ENCODE measurements around the gene FAM3D. TPM values are rescaled to one million over a fixed set of nuclear protein-coding genes. Genes with fewer than 3 reads are reported as not detected.

Gene FAM3D
- total and polyA plus RNA-seq, 4 donors = 0.09 TPM; not detected in 3

DNA sequence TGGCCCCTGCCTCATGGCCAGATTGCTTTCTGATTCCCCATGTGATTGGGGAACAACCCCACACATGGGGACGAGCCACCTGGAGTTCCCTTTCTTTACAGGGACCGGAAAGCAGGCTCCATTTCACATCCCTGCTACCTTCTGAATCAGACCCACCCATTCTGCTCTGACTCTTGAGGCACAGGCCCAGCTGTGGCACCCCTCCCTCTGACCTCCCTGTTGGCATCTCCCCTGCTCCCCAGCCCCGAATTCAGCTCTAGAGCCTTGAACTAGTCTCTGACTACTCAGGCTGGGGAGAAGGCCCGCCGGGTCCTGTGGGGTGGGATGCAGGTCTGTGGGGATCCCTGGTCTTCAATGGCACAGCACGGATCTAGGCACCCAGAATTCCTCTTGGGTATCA, 12.1 kb downstream of the FAM3D start:
- no peak for DNase-seq (ENCODE audit: low spot score)
- no peaks in the 10 kb centered on the region for H3K9me3 ChIP-seq (ENCODE audit: control insufficient read depth in 4 of 4, low read length in 3 of 4)
- no peak overlapping the region for H3K9ac ChIP-seq (ENCODE audit: low read depth in 1 of 2, low read length in 2 of 2)
- TF ChIP-seq, protein P1, sequence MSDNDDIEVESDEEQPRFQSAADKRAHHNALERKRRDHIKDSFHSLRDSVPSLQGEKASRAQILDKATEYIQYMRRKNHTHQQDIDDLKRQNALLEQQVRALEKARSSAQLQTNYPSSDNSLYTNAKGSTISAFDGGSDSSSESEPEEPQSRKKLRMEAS (IDR thresholded peaks at IDR 0.05) = no peak
- TF ChIP-seq, protein P2, sequence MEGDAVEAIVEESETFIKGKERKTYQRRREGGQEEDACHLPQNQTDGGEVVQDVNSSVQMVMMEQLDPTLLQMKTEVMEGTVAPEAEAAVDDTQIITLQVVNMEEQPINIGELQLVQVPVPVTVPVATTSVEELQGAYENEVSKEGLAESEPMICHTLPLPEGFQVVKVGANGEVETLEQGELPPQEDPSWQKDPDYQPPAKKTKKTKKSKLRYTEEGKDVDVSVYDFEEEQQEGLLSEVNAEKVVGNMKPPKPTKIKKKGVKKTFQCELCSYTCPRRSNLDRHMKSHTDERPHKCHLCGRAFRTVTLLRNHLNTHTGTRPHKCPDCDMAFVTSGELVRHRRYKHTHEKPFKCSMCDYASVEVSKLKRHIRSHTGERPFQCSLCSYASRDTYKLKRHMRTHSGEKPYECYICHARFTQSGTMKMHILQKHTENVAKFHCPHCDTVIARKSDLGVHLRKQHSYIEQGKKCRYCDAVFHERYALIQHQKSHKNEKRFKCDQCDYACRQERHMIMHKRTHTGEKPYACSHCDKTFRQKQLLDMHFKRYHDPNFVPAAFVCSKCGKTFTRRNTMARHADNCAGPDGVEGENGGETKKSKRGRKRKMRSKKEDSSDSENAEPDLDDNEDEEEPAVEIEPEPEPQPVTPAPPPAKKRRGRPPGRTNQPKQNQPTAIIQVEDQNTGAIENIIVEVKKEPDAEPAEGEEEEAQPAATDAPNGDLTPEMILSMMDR (IDR thresholded peaks at IDR 0.05; ENCODE audit: low read depth, low read length, missing input control) = no peak
- TF ChIP-seq GABPA (IDR thresholded peaks at IDR 0.05 in 1 of 2, conservative IDR thresholded peaks at IDR 0.05 in 1 of 2) (no peak), FOXA2 (IDR thresholded peaks at IDR 0.05) (no peak), RXRA (IDR thresholded peaks at IDR 0.05) (no peak), HNF4A (conservative IDR thresholded peaks at IDR 0.05) (no peak), JUND (IDR thresholded peaks at IDR 0.05) (no peak), EGR1 (IDR thresholded peaks at IDR 0.05; ENCODE audit: low read depth in 2 of 2) (no peak)
- TF ChIP-seq, protein P3, sequence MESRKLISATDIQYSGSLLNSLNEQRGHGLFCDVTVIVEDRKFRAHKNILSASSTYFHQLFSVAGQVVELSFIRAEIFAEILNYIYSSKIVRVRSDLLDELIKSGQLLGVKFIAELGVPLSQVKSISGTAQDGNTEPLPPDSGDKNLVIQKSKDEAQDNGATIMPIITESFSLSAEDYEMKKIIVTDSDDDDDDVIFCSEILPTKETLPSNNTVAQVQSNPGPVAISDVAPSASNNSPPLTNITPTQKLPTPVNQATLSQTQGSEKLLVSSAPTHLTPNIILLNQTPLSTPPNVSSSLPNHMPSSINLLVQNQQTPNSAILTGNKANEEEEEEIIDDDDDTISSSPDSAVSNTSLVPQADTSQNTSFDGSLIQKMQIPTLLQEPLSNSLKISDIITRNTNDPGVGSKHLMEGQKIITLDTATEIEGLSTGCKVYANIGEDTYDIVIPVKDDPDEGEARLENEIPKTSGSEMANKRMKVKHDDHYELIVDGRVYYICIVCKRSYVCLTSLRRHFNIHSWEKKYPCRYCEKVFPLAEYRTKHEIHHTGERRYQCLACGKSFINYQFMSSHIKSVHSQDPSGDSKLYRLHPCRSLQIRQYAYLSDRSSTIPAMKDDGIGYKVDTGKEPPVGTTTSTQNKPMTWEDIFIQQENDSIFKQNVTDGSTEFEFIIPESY (IDR thresholded peaks at IDR 0.05) = no peak
- TF ChIP-seq, protein P4, sequence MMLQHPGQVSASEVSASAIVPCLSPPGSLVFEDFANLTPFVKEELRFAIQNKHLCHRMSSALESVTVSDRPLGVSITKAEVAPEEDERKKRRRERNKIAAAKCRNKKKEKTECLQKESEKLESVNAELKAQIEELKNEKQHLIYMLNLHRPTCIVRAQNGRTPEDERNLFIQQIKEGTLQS (IDR thresholded peaks at IDR 0.05) = no peak
- no peak overlapping the region for H3K27ac ChIP-seq (ENCODE audit: low read depth in 1 of 2, low read length in 2 of 2)
- no peaks in the 10 kb centered on the region for H3K4me1 ChIP-seq (ENCODE audit: control insufficient read depth in 4 of 4, insufficient read depth in 4 of 4, low read length in 3 of 4)
- 93% methylated on average over 6 of the region's 6 CpGs for WGBS
- no peak overlapping the region for H3K4me3 ChIP-seq (ENCODE audit: low read depth in 1 of 3, low read length in 3 of 3)
- no peaks in the 10 kb centered on the region for H3K36me3 ChIP-seq (ENCODE audit: control insufficient read depth in 4 of 4, insufficient read depth in 3 of 4, low read depth in 1 of 4, low read length in 3 of 4)
- no peaks in the 10 kb centered on the region for H3K27me3 ChIP-seq (ENCODE audit: control insufficient read depth in 4 of 4, insufficient read depth in 4 of 4, low read length in 3 of 4)

DNA sequence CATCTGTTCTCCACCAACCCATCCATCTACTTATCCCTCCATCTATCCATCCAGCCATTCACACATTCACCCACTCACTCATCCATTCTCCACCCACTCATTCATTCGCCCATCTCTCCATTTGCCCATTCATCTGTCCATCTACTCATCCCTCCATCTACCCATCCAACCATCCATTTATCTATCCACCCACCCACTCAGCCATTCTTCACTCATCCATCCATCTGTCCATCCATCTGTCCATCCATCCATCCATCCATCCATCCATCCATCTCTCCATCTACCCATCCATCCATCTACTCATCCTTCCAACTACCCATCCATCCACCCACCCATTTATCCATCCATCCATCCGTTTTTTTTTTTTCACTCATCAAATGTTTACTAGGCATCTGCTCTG, 13.9 kb downstream of the FAM3D start:
- WGBS = 50% methylated on average over 2 of the region's 2 CpGs
- no peaks in the 10 kb centered on the region for H3K36me3 ChIP-seq (ENCODE audit: control insufficient read depth in 4 of 4, insufficient read depth in 3 of 4, low read depth in 1 of 4, low read length in 3 of 4)

More for the DNA sequence above, 13.9 kb downstream of the FAM3D start:
- Histone ChIP-seq H3K27me3 (ENCODE audit: control insufficient read depth in 4 of 4, insufficient read depth in 4 of 4, low read length in 3 of 4) (no peaks in the 10 kb centered on the region), H3K9ac (ENCODE audit: low read depth in 1 of 2, low read length in 2 of 2) (no peak overlapping the region), H3K27ac (ENCODE audit: low read depth in 1 of 2, low read length in 2 of 2) (no peak overlapping the region), H3K4me1 (ENCODE audit: control insufficient read depth in 4 of 4, insufficient read depth in 4 of 4, low read length in 3 of 4) (no peaks in the 10 kb centered on the region), H3K9me3 (ENCODE audit: control insufficient read depth in 4 of 4, low read length in 3 of 4) (no peaks in the 10 kb centered on the region), H3K4me3 (ENCODE audit: low read depth in 1 of 3, low read length in 3 of 3) (no peak overlapping the region)
- TF ChIP-seq, protein P3 (IDR thresholded peaks at IDR 0.05) = no peak
- TF ChIP-seq FOXA2 (IDR thresholded peaks at IDR 0.05) = no peak
- no peak for TF ChIP-seq HNF4A (conservative IDR thresholded peaks at IDR 0.05)
- TF ChIP-seq YY1 (IDR thresholded peaks at IDR 0.05) = no peak
- TF ChIP-seq EGR1 (IDR thresholded peaks at IDR 0.05; ENCODE audit: low read depth in 2 of 2) = no peak
- no peak for TF ChIP-seq TAF1 (conservative IDR thresholded peaks at IDR 0.05)
- no peak for TF ChIP-seq FOXA1 (IDR thresholded peaks at IDR 0.05)
- TF ChIP-seq GABPA (IDR thresholded peaks at IDR 0.05 in 1 of 2, conservative IDR thresholded peaks at IDR 0.05 in 1 of 2) = no peak
- TF ChIP-seq NR2F2 (IDR thresholded peaks at IDR 0.05) = no peak
- TF ChIP-seq, protein P4 (IDR thresholded peaks at IDR 0.05) = no peak
- TF ChIP-seq SP1 (IDR thresholded peaks at IDR 0.05) = no peak
- no peak for TF ChIP-seq RAD21 (IDR thresholded peaks at IDR 0.05)
- TF ChIP-seq JUND (IDR thresholded peaks at IDR 0.05) = no peak
- DNase-seq (ENCODE audit: low spot score) = no peak
